Activated gamma-delta T cell treated with anti-CD3 and anti-CD28 coated beads, Interleukin-2, amount 50 U/mL, for 16 hours (primary cell): ENCODE data around the gene MACROD2.

Source experiments
- DNase-seq: peaks from one replicate; pipeline ENCODE4 v3.0.0-alpha.2; 2020; ENCODE audit warnings: low read depth

Gene MACROD2

DNA sequence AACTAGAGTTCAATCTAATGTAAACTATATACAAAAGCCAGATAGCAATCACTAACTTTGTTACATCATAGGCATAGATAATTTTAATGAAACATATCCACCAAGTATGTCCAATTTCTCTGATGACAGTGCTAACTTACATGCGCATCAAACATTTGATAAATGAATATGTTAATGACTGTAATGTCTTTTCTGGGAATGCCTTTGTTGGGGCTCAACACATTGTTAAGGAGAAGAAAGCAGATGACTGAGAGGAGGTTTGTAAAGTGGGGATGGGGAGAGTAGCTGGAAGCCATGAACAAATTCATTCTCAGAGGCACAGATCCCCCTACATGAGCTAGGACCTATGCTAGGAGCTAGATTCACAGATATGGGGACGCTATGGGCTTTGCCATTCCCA is 1627.9 kb downstream of the MACROD2 start:
- no peak for DNase-seq

DNA sequence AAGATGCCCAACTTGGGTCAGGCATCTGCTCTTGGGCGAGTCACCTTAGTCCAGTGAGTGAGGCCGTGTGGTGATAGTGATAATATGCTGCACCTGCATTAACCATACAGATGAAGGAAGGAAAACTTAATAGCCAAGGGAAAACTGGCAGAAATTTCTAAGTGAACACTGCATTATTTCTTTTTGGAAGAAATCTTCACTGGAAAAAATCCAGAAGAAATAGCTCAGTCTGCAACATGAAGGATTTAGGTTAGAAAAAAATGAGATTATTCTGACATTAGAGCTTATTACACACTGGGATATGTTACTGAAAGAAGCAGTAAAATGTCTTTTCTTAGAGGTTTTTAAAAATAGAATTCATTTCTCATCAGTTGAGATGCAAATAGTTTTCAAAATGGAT is 1630.7 kb downstream of the MACROD2 start:
- no peak for DNase-seq

DNA sequence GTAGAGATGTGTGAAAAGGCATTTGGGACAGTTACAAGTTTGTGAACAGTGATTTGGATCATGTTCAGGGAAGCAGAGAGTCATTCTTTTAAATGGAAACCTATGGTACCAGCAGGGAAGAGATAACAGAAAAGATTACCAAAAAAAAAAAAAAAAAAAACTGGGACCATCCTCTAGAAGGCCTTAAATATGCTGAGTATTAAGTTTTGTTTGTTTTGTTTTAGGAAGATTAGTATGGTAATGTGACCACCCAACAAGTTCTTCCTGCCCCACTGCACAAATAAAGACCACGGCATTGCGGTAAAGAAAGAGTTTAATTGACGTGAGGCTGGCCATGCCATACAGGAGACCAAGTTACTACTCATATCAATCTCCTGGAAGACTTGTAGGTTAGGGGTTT is 1631.8 kb downstream of the MACROD2 start:
- no peak for DNase-seq

DNA sequence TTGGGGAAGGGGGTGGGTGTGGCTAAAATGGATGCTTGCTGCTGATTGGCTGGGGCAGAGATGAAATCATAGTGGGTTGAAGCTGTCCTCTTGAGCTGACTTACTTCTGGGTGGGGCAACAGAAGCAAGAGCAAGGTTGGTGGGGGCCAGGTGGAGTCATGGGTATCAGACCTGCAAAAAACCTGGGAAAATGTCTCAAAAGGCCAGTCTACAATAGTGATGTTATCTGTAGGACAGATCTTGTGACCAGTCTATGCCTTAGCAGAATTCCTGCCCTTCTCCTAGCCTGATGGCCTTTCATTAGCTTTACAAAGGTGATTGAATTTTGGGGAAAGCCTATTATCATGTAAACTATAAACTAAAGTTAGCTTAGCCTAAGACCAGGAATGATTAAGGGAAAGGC is 1632.2 kb downstream of the MACROD2 start:
- DNase-seq, result no peak

DNA sequence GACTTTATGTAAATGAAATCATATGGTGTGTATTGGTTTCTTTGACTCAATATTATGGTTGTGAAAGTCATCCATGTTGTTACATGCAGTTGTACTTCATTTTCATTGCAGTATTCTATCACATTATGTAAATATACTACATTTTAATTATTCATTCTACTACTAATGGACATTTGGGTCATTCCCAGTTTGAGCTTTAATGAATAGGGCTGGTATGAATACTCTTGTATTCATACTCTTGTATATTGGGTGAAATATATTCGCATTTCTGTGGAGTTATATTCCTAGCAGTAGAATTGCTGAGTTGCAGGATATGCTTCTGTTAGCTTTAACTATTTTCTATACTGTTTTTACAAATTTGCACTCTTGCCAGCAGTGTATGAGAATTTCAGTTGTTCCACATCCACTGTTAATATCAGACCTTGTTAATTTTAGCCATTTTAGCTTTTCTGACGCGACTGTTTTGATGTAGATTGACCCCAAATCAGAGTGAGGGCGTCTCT is 1633.6 kb downstream of the MACROD2 start:
- DNase-seq, result no peak

DNA sequence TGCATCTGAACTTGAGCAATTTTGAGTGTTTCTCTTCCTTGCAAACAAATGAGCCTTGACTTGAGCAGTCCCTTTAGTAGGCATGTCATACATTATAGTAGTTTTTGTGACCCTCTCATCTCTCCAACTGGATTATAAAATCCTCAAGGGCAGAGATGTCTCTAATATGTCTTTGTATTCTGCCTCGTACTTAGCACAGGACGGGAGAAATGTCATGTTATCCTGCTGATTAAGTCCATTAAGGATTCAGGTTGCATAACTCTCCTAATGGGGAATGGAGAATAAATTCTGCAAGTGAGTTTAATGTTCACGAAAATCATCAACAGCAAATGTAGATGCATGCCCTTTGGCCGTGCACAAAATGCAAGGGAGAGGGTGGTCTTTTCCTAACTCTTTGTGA is 1635.0 kb downstream of the MACROD2 start:
- DNase-seq, result no peak

DNA sequence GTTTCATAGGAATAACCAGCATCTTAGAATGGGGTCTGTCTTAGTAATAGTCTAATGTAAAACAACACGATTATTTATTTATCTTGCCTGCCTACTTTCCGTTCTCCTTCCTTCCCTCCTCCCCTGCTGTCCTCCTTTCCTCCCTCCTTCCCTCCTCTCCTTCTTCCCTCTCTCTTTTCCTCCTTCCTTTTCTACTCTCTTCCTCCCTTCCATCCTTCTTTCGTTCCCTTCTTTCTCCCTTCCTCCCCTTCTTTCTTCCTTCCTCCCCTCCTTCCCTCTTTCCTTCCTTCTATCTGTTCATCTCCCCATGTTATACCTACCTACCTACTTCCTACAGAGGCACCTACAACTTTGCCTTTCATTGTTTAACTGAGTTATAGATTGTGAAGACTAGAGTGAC is 1637.4 kb downstream of the MACROD2 start:
- no peak for DNase-seq

DNA sequence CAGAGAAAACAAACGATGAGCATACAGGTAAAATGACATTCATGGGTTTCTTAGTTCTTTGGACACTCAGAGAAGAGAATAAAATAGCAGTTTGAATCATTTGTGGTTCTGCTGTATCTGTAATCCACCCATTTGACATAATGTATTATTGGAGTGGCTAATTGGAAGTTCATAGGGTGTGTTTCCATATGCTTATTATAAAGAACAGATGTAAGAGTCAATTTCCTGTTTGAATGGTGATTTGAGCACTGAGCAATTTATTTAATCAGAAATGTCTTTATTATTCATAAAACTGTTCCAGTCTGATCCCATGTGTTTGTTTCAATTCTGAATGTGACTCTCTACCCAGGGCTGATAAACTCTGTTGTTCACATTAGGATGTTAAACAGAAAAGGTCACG is 1638.8 kb downstream of the MACROD2 start:
- DNase-seq, result no peak

DNA sequence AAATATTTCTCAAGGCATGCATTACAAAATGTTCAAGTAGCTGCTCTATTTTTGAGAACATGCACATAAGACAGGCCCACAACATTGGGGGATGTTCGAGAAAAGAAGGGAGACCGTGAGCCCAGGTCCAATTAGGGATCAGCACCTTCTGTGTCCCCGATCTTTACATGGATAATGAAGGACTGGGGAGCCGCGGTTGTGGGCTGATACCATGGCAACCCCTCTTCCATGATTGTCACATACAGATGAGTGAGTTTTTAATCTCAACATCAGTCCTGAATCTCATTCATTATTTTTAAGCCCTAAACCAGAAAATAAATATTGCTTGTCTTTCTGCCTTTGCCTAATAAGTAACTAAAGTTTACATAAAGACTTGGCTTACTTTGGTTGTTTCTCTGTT is 1642.2 kb downstream of the MACROD2 start:
- DNase-seq, result no peak

DNA sequence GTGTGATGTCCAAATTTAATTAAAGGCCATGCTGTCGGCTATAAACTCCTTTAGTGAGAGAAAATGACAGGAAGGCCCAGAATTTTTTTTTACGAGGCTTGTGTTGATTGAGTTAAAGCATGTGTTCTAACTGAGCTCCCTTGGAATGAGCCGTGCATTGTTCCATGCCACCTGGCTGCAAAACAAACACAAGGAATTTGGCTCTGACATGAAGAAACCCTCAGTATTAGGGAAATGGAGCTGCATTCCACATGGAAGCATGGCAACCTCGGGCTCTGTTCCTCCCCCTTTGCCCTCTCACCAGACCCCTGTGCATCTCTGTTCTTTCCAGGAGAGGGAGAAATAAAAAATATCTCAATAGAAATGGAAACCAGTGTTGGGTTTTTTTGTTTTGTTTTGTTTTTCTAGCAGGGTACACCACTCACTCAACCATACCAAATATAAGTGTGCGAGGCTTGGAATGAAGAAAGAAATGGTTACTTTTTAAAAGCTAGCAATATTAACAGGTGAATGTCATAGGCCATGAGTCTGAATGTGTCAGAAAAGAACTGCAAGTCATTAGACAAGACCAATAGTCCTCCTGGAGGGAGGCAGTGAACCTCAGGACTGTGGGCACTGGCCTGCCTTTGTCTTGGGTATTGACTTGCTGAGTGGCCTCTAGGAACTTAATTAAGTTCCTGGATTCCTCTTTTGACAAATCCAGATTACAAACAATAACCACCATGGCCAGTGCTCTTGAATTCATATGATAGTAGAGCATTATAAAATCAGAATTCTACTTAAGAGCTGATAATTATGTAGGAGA is 1642.8 kb downstream of the MACROD2 start:
- DNase-seq, result no peak

DNA sequence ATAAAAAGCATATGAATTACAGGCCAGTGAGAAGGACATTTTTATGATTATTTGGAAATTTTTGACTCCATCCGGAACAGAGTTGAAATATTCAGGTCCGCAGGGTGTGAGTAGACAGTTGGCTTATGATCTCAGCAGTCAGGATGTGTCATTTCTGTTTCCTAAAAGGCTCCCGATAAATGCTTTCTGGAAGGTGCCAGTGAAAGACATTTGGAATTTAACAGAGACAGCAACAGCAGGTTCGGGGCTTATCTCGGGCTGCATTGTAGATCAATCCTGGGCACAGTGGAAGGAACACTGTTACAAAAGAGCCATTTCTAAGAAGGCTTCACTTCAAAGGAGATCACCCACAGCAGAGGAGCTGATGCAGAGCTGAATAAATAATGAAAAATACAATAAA is 1643.5 kb downstream of the MACROD2 start:
- no peak for DNase-seq

DNA sequence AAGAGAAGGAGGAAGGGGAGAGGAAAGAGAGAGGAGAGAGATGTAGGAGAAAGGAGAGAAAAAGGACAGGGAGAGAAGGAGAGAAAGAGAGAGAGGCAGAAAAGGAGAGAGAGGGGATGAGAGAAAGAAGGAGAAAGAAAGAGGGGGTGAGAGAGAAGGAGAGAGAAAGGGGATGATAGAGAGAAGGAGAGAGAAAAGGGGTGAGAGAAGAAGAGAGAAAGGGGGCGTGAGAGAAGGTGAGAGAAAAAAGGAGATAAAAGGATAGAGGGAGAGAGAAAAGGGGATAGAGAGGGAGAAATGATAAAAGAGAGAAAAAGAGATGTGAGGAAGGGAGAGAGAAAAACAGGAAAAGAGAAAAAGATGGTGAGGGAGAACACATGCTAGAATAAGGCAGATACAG is 1644.5 kb downstream of the MACROD2 start:
- DNase-seq, result no peak

DNA sequence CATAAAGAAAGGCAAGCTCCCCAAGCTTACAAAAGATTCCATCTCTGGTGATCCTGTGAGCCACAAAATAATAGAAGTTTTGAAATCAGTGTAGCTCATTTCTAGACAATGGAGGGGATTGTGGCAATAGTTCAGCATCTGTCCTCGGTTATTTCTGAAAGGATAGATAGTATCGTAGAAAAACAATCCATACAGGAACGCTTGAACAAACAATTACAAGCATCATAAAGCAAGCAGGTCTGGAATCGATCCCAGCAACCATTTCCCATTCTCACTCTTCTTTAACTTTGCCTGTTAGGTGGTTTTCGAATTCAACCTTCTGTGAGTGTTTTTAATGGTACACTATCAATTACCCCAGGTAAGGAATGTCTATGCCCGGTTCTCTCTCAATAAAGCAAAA is 1646.8 kb downstream of the MACROD2 start:
- no peak for DNase-seq

DNA sequence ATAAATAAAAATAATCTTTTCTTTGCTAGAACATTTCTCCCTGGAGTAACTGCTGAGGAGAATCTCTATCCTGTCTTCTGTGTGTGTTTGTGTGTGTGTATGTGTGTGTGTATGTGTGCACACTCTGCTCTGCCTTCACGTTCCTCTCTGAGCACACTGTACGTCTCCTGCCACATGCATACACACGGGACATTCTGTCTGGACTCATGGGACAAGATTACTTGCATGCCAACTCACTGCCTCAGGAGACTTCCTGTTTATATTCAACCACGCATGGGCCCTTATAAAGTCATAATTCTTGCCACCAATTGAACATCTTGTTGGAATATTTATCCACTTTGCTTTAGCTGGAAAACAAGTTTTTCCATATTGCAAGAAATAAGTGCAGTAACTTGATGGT is 1647.4 kb downstream of the MACROD2 start:
- no peak for DNase-seq

DNA sequence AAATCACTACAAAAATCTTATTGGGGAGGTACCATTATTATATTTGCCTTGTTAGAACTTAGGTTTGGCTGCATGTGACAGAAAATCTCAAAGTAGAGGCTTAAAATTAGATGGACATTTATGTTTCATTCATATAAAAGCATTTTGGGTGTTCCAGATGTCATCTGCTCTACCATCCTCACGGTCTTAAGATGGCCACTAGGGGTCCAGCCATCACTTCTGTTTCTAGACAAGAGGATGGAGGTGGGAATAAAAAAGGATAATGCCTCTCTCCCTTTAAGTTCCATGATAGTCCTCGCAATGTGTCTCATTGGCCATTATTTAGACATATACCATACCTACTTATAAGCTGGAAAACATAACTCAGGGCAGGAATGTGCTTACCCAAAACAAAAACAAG is 1648.4 kb downstream of the MACROD2 start:
- no peak for DNase-seq

DNA sequence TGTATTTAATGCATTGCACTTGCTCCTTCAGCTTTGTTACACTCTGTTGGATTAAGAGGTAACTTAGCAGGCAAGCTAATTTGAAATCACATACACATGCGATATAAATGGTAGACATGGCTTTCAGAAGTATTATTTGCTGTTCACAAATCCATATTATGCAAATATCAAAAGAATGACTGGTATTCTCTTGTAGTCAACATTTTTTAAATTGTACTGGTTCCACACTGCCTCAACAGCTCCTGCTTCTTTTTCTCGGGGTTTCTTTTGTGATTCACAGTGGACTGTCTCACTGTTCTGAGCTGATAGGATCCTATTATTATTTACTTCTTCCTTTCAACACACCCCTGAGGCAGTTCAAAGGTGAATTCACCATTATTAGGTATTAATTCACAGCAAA is 1650.5 kb downstream of the MACROD2 start:
- no peak for DNase-seq

DNA sequence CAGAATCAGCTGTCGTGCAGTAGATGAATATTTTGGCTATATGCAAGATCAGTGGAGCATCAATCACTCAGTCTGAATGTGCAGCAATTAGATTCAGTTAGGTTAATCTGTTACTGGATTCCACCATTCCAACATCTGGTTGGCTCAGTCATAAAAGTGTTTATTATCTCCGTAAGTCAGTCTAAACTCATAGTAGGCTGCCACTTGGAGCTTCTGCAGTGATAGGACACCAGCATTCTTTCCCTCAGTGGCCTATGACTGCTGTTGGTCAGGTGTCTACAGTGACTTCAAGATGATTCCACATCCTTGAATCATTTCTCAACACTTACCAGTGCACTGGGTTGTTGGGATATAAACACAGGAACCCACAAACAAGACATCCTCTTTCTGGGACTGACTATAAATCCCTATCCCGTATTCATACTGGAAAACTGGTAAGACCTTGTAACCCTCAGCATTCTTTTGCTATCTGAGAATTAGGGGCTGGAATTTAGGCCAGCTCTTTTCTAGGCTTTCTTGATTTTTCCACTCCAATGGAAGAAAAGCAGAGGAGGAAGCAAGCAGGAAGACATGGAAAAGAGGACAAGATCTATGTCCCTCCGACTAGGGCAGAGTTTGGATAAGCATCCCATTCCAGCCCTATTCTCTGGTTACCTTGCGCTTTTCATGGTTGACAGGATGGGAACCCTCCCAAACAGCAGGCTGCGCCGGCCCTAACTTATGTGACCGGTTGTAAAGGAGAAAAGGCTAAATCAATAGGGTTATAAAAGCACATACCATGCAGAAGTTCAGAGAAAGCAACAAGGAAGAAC is 1658.3 kb downstream of the MACROD2 start:
- no peak for DNase-seq

DNA sequence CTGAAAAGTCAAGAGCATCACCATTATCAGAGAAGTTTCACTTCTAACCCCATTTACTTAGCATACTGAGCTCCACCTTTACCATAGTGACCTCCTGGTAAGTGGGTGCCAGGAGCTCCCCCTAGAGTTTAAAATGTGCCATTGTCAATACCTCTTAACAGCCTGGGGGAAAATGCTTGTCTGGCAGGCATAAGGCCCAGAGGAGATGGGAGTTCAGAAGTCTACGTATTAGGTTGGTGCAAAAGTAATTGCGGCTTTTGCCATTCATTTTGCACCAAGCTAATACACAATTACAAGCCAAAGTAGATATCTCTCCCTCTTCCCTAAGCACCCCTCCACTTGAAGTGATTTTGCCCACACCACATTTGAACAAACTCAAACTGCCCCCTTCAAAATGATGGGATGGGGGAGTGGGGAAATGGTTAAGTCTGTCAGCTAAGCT is 1658.9 kb downstream of the MACROD2 start:
- DNase-seq, result no peak

DNA sequence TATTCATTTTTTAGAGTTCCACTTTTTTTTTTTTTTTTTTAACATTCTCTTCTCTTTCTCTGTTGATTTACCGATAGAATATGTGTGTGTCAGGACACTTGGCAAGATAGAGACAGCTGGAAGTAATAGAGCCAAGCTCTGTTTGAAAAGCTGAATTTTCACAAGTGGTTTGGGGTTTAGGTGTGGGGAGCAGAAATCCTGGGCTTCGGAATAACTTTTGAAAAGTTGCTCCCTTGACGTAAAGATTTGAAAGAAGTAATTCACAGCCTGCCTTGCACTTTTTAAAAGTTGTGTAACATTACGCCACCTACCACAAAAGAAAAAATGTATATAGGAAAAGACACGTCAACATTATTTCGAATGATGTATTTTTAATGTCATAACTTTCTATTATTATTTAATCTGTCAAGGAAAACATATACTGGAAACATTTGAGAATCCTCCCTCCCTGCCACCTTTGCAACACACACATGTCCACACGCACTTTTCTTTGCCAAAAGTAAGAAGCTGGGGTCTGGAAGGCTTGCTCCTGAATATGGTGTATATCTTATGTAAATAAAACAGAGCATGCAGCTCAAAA is 1660.1 kb downstream of the MACROD2 start:
- no peak for DNase-seq

DNA sequence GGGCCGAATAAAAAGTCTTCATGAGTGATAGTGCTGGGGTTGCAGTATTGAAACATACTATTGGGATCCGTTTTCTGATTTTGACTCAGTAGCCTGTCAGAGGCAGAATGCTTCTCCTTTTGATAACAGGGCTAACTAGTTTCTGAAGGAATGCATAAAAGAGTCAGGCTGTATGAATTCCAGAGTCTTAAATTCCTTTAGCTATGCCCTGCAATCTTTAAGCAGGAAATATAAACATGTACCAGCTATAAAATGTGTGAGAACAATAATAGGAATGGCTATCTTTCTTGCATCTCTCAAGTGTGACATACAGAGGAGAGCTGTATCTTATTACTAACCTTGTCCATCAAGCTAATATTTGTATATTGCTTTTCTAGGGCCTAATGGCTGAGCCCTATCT is 1660.8 kb downstream of the MACROD2 start:
- DNase-seq, result no peak

DNA sequence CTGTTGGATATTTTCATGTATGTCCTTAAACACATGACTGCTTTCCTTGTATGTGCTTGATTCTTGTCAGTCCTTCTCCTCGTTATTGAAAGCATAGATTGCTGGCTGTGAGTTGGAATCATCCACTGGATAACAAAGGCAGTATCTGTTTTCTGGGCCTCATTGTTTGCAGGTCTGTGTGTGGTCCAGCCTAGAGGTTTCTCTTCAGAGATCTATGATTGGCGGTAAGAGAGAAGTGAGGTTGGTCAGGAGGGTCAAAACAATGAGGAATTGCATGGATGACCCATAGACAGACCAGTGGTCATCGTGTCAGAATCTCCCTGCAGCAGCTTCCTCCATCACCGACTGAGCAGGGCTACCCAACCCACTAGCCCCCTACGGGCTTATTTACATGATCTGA is 1663.0 kb downstream of the MACROD2 start:
- no peak for DNase-seq

DNA sequence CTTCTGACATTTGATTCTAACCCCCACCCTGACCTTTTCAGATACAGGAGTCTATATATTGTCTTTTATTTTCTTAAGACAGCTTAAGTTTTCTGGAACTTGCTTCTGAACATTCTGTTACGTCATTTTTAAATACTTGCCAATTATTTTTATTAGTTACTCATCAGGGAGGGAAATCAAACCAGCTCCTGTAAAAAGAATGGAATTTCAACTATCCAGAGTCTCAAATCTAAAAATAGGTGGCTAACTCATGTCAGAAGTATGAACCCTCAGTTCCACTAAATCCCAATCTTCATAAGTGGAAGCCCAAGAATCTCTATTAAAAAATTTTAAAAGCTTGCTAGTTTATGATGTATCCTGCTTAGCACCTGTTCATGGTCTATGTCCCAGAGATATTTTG is 1677.9 kb downstream of the MACROD2 start:
- no peak for DNase-seq
